HepG2 (cell line): Measurements from ENCODE around the gene CTF1.

Experiments
- FOXA3 ChIP-seq: IDR thresholded peaks from 2 replicates; pipeline ENCODE4 v1.6.1; 2016; ENCODE audit warnings: missing genetic modification reagents, missing compliant biosample characterization
- YY1 ChIP-seq: IDR thresholded peaks from 2 replicates; pipeline ENCODE4 v1.6.1; 2011; ENCODE audit warnings: low read length, low read depth, moderate library complexity, mild to moderate bottlenecking; ENCODE audit not compliant: insufficient read depth, insufficient replicate concordance

DNA sequence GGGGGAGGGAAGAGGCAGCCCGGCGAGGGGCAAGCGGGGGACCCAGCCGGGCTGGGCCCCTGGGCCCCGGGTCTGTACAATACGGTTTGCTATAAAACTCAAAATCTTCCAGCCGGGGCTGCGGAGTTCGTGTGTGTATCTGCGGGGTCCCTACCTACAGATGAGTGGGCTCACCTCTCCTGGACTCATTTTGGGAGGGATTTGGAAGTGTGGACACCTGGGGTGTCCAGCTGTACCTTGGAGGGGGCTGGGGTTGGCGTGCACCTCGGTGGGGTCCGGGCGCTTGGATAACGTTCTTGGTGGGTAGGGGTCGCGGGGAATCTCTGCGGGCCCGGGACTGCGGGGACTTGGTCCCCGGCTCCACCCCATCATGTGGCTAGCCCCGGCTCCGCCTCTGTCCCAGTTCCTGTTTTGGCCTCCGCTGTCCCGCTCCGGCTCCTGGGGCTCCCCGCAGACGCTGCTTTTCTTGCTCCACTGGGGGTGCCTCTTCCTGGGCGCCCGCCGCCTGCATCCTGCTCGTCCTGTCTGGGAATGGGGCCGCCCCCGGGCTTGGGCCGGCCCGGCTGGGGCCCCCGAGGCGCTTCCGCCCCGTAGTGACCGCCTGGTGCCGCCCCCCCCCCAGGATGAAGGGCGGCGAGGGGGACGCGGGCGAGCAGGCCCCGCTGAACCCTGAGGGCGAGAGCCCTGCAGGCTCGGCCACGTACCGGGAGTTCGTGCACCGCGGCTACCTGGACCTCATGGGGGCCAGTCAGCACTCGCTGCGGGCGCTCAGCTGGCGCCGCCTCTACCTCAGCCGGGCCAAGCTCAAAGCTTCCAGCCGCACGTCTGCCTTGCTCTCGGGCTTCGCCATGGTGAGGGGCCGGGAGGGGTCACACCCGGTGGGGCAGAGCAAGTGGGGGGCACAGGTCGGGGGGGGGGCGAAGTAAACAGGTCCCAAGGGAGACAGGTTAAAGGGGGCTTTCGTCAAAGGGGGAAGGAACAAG, 52.5 kb downstream of the CTF1 start, which contains the start of gene ORAI3:
- TF ChIP-seq YY1 (peak; percentile 32), FOXA3 (CRISPR knock-in tag) (no peak)
